CD14-positive monocyte (primary cell): ENCODE measurements around the gene TJP1. TPM values are rescaled to one million over a fixed set of nuclear protein-coding genes. Genes with fewer than 3 reads are reported as not detected.

Experiments
- DNase-seq, 3 donors: peaks; one replicate each; pipeline ENCODE4 v3.0.0-alpha.2; 2011 to 2022
- H2AFZ ChIP-seq: 2 replicates; pipeline ENCODE4 v1.6.0; 2012; ENCODE audit warnings: mild to moderate bottlenecking, low read depth, low read length, inconsistent platforms; ENCODE audit not compliant: insufficient read depth, poor library complexity, severe bottlenecking
- H3K27ac ChIP-seq, 2 donors: 1 replicate in 1 of 2; 2 replicates in 1 of 2; pipeline ENCODE4 v1.5.1; 2012 to 2013; ENCODE audit warnings: low read length in 2 of 2, control low read depth in 1 of 2, inconsistent platforms in 1 of 2, low read depth in 1 of 2, mild to moderate bottlenecking in 1 of 2
- H3K27me3 ChIP-seq, 2 donors: one replicate each; pipeline versions ENCODE4 v1.6.0 to v1.6.1; 2011 to 2013; ENCODE audit warnings: low read length in 2 of 2; ENCODE audit not compliant: control insufficient read depth in 2 of 2, insufficient read depth in 2 of 2
- H3K36me3 ChIP-seq, 2 donors: replicated peaks in 1 of 2; 1 replicate in 1 of 2; 2 replicates in 1 of 2; pipeline versions ENCODE4 v1.5.1 to v1.6.1; 2012 to 2013; ENCODE audit warnings: low read length in 2 of 2, control low read depth in 1 of 2, inconsistent platforms in 1 of 2, mild to moderate bottlenecking in 1 of 2; ENCODE audit not compliant: insufficient read depth in 2 of 2, control insufficient read depth in 1 of 2
- H3K4me1 ChIP-seq, 2 donors: 1 replicate in 1 of 2; 2 replicates in 1 of 2; pipeline versions ENCODE4 v1.5.1 to v1.6.1; 2012 to 2013; ENCODE audit warnings: low read length in 2 of 2, control low read depth in 1 of 2, inconsistent platforms in 1 of 2, mild to moderate bottlenecking in 1 of 2, moderate library complexity in 1 of 2; ENCODE audit not compliant: insufficient read depth in 2 of 2, control insufficient read depth in 1 of 2
- H3K4me2 ChIP-seq: replicated peaks from 2 replicates; pipeline ENCODE3; 2012; ENCODE audit warnings: low read length, moderate library complexity, mild to moderate bottlenecking; ENCODE audit not compliant: poor library complexity, severe bottlenecking; ENCODE audit errors: extremely low read depth
- H3K4me3 ChIP-seq, 3 experiments: fragments of 200-600 bp in 1 of 3; sonication (generic) in 1 of 3; replicated peaks in 1 of 3; 1 replicate in 2 of 3; 2 replicates in 1 of 3; pipeline ENCODE4 v1.5.1; 2011 to 2013; ENCODE audit warnings: low read length in 3 of 3, mild to moderate bottlenecking in 3 of 3, control low read depth in 2 of 3, low read depth in 2 of 3, inconsistent platforms in 1 of 3, moderate library complexity in 1 of 3
- H3K79me2 ChIP-seq: 2 replicates; pipeline ENCODE4 v1.6.0; 2012; ENCODE audit warnings: mild to moderate bottlenecking, control low read depth, inconsistent platforms, low read length, moderate library complexity; ENCODE audit not compliant: insufficient read depth
- H3K9ac ChIP-seq: 2 replicates; pipeline ENCODE4 v1.6.0; 2017; ENCODE audit warnings: low read length, mild to moderate bottlenecking; ENCODE audit not compliant: insufficient read depth, poor library complexity, severe bottlenecking
- H3K9me3 ChIP-seq, 2 donors: replicated peaks in 1 of 2; 1 replicate in 1 of 2; 2 replicates in 1 of 2; pipeline versions ENCODE4 v1.5.1 to v1.6.1; 2012 to 2013; ENCODE audit warnings: low read length in 2 of 2, control low read depth in 1 of 2; ENCODE audit not compliant: control insufficient read depth in 1 of 2, insufficient read depth in 1 of 2
- H4K20me1 ChIP-seq: 2 replicates; pipeline ENCODE4 v1.6.0; 2012; ENCODE audit warnings: mild to moderate bottlenecking, low read length, control low read depth, moderate library complexity; ENCODE audit not compliant: insufficient read depth
- H3K27ac Mint-ChIP-seq, 7 donors: one replicate each; pipeline ENCODE4 v1.8.0; 2020; ENCODE audit warnings: mild to moderate bottlenecking in 7 of 7, mixed read lengths in 7 of 7, moderate library complexity in 6 of 7, inconsistent platforms in 2 of 7
- H3K27me3 Mint-ChIP-seq, 3 donors: one replicate each; pipeline ENCODE4 v1.8.0; 2021 to 2022; ENCODE audit warnings: low read depth in 3 of 3, mild to moderate bottlenecking in 3 of 3, mixed read lengths in 3 of 3, moderate library complexity in 3 of 3, inconsistent platforms in 1 of 3
- H3K36me3 Mint-ChIP-seq, 2 donors: one replicate each; pipeline ENCODE4 v1.8.0; 2020; ENCODE audit warnings: mixed read lengths in 2 of 2, inconsistent platforms in 1 of 2, mild to moderate bottlenecking in 1 of 2
- H3K4me1 Mint-ChIP-seq: one replicate; pipeline ENCODE4 v1.8.0; 2020; ENCODE audit warnings: mild to moderate bottlenecking, mixed read lengths
- H3K4me3 Mint-ChIP-seq, 2 donors: one replicate each; pipeline ENCODE4 v1.8.0; 2020; ENCODE audit warnings: mild to moderate bottlenecking in 2 of 2, mixed read lengths in 2 of 2, moderate library complexity in 1 of 2
- H3K9me3 Mint-ChIP-seq, 7 donors: one replicate each; pipeline ENCODE4 v1.8.0; 2020 to 2022; ENCODE audit warnings: mixed read lengths in 7 of 7, mild to moderate bottlenecking in 6 of 7, moderate library complexity in 6 of 7, inconsistent platforms in 2 of 7
- CTCF ChIP-seq: fragments of 200-600 bp; IDR thresholded peaks from one replicate; pipeline ENCODE4 v1.8.0; 2022; ENCODE audit warnings: antibody characterized with exemption, mild to moderate bottlenecking
- WGBS: methylation state at CpG from one replicate; pipeline ENCODE4 v1.1.5; 2013; ENCODE audit warnings: missing lambda C conversion rate; ENCODE audit not compliant: insufficient coverage; 5-methylcytosine and 5-hydroxymethylcytosine counted together
- intact Hi-C, 2 donors: fragments of 100-400 bp; cut with micrococcal nuclease; formaldehyde crosslinking; loops; one replicate each; pipeline versions ENCODE4 v1.15.0 to v1.15.1; 2023
- polyA plus RNA-seq, 3 donors: library from polyadenylated mRNA; depleted of rRNA in 1 of 3; unstranded in 2 of 3; stranded (reverse) in 1 of 3; fragments of 300-500 nt in 2 of 3; fragments of >200 nt in 1 of 3; fragmentation: Illumina TruSeq in 2 of 3; gene quantifications; 1 replicate in 2 of 3; 2 replicates in 1 of 3; pipeline ENCODE4 v1.2.3, GENCODE V29; 2012 to 2021

Gene TJP1
- polyA plus RNA-seq, 3 donors: not detected

GRCh38 chr15:29866337-29866736 lies 44.1 kb upstream of the TJP1 start:
- no peak for TF ChIP-seq CTCF
- Histone ChIP-seq H2AFZ (no peak overlapping the region), H4K20me1 (no peaks in the 10 kb centered on the region), H3K36me3 (no peaks in the 10 kb centered on the region), H3K27me3 (peaks cover 0 to 2% of the 10 kb centered on the region in 2 donors), H3K9me3 (no peaks in the 10 kb centered on the region), H3K27ac (no peak overlapping the region), H3K79me2 (no peaks in the 10 kb centered on the region), H3K4me3 (no peak overlapping the region), H3K9ac (no peak overlapping the region), H3K4me1 (no peaks in the 10 kb centered on the region), H3K4me2 (no peak overlapping the region)
- no peaks in the 10 kb centered on the region for H3K36me3 Mint-ChIP-seq
- no peaks in the 10 kb centered on the region for H3K4me1 Mint-ChIP-seq
- peaks cover 3 to 10% (median 9%) of the 10 kb centered on the region in 3 donors for H3K27me3 Mint-ChIP-seq
- no peak overlapping the region for H3K4me3 Mint-ChIP-seq
- no peak overlapping the region for H3K27ac Mint-ChIP-seq
- DNase-seq: no peak
- H3K9me3 Mint-ChIP-seq: no peaks in the 10 kb centered on the region
- no CpG with 5 or more reads among the region's 1 CpG for WGBS
- intact Hi-C loops: no loop called here

- Histone ChIP-seq H3K27me3 (no peaks in the 10 kb centered on the region), H4K20me1 (no peaks in the 10 kb centered on the region), H3K9ac (no peak overlapping the region), H3K79me2 (no peaks in the 10 kb centered on the region), H3K27ac (no peak overlapping the region), H2AFZ (no peak overlapping the region), H3K36me3 (no peaks in the 10 kb centered on the region), H3K4me3 (no peak overlapping the region), H3K4me1 (no peaks in the 10 kb centered on the region), H3K4me2 (no peak overlapping the region), H3K9me3 (no peaks in the 10 kb centered on the region)
- Mint-ChIP-seq H3K9me3 (no peaks in the 10 kb centered on the region), H3K4me3 (no peak overlapping the region), H3K27me3 (peaks cover 5 to 7% (median 5%) of the 10 kb centered on the region in 3 donors), H3K4me1 (no peaks in the 10 kb centered on the region), H3K27ac (no peak overlapping the region), H3K36me3 (no peaks in the 10 kb centered on the region)
- DNase-seq: no peak
- intact Hi-C loops: no loop called here
- no CpG with 5 or more reads among the region's 4 CpGs for WGBS
- TF ChIP-seq CTCF: no peak
These were observed 42.2 kb upstream of the TJP1 start for GRCh38 chr15:29864501-29864900.
